HG03558 (cell line): ENCODE measurements around the gene RAB11FIP5.
"Not testable (repeated sequence)": the region's sequence is repeated elsewhere in the genome, so short reads cannot be mapped to it uniquely, and the experiment has no call there.

Experiments used
- ATAC-seq: cut with Tn5 transposase; IDR thresholded peaks from one replicate; pipeline ENCODE4 v1.9.1; 2021; ENCODE audit warnings: moderate number of reproducible peaks; ENCODE audit not compliant: unreplicated experiment; ENCODE audit errors: extremely low read depth

The RAB11FIP5 gene

GRCh38 chr2:73110168-73111072 lies 2.3 kb downstream of the RAB11FIP5 start:
- no peak for ATAC-seq

GRCh38 chr2:73109431-73110167 lies 3.1 kb downstream of the RAB11FIP5 start:
- no peak for ATAC-seq

GRCh38 chr2:73107211-73107926 lies 5.4 kb downstream of the RAB11FIP5 start:
- ATAC-seq: no peak

- ATAC-seq: no peak
These were observed 6.0 kb downstream of the RAB11FIP5 start for GRCh38 chr2:73106791-73107190.

GRCh38 chr2:73105511-73105971 lies 7.2 kb downstream of the RAB11FIP5 start:
- ATAC-seq: no peak

- no peak for ATAC-seq
These were observed 7.8 kb downstream of the RAB11FIP5 start for GRCh38 chr2:73104933-73105332.

- ATAC-seq: no peak
These were observed 9.7 kb downstream of the RAB11FIP5 start for GRCh38 chr2:73103018-73103542.

GRCh38 chr2:73101626-73102256 lies 11.0 kb downstream of the RAB11FIP5 start:
- no peak for ATAC-seq

- no peak for ATAC-seq
These were observed 11.8 kb downstream of the RAB11FIP5 start for GRCh38 chr2:73100956-73101355.

GRCh38 chr2:73099486-73099885 lies 13.3 kb downstream of the RAB11FIP5 start:
- no peak for ATAC-seq

GRCh38 chr2:73095910-73096309 lies 16.8 kb downstream of the RAB11FIP5 start:
- ATAC-seq: no peak

- ATAC-seq: not testable (repeated sequence)
These were observed 19.0 kb downstream of the RAB11FIP5 start for GRCh38 chr2:73093601-73094218.

GRCh38 chr2:73092146-73092783 lies 20.5 kb downstream of the RAB11FIP5 start:
- ATAC-seq: no peak

GRCh38 chr2:73091696-73092095 lies 21.1 kb downstream of the RAB11FIP5 start:
- no peak for ATAC-seq

GRCh38 chr2:73091164-73091563 lies 21.6 kb downstream of the RAB11FIP5 start:
- ATAC-seq: no peak

GRCh38 chr2:73089270-73090030 lies 23.3 kb downstream of the RAB11FIP5 start:
- no peak for ATAC-seq

- ATAC-seq: no peak
These were observed 24.0 kb downstream of the RAB11FIP5 start for GRCh38 chr2:73088703-73089102.

- ATAC-seq: no peak
These were observed 24.5 kb downstream of the RAB11FIP5 start for GRCh38 chr2:73088211-73088610.
